HG02970 (cell line): ENCODE data around the gene GRK5.

Source experiments
- ATAC-seq: cut with Tn5 transposase; IDR thresholded peaks from one replicate; pipeline ENCODE4 v1.9.1; 2021; ENCODE audit warnings: mild to moderate bottlenecking, moderate library complexity, moderate number of reproducible peaks; ENCODE audit not compliant: unreplicated experiment, low FRiP score

GRK5 gene

DNA sequence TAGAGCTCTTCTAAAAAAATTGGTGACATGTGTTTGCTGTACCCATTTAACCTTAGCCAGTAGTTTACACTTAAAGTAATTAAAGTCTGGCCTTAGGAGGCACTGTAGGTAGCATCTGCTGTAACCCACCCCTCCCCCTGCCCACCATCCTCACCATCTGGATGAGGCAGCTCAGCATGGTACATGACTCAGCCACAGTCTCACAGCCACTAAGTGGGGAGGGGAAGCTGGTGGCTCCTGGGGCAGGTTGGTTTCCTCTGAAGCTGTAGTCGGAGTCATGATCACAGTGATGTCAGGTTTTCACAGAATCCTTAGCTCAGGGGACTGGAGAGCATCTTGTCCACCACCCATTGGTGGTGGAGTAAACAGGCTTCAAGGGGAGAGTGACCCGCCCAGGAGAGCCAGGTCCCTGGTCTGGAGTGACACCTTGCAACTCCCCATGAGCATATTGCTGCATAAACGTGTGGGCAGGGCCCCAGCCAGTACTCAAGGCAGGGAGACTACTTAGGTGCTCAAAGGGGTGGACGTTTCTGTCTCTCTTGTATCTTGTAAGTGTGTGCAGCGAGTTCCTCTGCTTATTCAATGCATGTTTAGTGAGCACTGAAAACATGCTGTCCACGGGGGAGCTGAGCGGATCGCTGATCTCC is 125.9 kb downstream of the GRK5 start:
- ATAC-seq = no peak

DNA sequence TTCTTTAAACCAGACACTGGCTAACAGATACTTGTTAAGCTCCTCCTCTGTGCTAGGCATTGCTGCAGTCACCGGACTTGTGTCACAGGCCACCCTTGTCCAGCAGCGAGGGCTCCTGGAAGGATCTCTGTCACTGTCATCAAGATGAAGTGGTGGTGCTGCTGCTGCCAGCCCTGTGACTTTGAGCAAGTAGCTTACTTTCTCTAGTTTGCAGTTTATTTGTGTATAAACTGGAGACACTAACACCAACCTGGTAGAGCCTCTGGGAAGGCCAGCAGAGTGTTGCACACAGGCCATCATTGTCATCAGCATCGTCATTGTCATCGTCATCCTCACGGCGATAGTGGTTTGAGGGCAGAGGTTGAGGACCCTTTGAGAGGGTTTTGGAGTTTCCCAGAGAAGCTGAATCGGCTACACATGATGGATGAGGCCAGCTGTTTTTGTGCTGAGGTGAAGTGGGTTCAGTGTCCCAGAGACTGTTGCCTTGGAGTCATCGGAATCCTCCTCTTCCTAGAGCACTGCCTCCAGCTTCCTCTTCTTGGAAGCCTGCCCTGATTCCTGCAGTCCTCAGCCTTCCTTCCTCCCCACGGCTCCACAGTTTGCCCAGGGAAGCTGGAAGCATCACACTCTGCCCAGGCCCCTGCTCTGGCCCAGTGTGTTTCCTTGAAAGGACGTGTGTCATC is 128.4 kb downstream of the GRK5 start:
- no peak for ATAC-seq

DNA sequence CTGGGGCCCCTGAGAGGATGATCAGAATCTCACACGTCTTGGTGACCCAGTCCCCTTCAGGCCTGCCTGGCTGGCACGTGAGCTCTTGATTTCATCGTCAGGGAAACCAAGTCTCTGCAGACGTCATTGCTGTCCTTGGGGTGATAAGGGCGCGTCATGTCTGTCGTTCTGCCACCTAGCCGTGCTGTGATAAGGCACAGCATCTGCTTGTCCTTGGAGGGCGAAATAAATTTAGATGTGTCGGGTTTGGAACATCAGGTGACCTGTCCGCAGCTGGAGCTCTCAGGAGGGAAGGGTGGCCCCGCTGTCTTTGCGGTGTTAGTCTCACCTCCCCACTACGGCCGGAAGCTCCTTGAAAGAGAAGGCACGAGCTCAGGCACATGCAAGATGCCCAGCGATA is 129.2 kb downstream of the GRK5 start:
- no peak for ATAC-seq

DNA sequence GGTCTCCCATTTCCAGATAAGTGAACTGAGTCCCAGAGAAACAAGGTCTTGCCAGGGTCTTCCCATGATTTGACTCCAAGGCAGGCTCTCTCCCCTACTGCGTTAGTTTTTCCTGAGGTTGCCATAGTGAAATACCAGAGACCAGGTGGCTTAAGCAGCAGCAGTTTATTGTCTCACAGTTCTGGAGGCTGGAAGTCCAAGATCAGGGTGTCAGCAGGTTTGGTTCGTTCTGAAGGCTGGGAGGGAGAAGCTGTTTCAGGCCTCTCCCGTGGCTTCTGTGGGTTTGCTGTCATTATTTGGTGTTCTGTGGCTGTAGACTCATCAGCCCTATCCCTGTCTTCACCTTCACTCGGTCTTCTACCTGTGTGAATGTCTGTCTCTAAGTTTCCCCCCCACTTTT is 129.9 kb downstream of the GRK5 start:
- no peak for ATAC-seq

DNA sequence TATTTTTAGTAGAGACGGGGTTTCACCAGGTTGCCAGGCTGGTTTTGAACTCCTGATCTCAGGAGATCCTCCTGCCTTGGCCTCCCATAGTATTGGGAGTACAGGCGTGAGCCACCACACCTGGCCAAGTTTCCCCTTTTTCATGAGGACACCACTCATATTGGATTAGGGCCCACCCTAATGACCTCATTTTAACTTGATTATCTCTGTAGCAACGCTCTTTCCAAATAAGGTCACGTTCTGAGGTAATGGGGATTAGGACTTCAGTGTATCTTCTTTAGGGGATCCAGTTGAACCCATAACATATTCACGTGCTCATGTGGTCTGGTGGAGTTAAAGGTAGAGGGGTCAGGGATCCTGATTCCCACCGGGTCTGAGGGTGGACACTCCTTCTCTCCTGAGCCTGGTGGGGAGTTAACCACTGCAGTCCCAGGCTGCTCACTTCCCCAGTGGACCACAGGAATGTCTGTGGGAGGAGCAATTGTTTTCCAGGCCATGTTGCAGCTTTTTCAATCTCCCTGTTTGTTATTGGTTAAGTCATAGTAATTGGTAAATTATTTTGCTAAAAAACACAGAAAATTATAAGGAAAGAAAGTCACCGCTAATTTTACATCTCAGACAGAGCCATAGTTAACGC is 130.5 kb downstream of the GRK5 start:
- no peak for ATAC-seq

DNA sequence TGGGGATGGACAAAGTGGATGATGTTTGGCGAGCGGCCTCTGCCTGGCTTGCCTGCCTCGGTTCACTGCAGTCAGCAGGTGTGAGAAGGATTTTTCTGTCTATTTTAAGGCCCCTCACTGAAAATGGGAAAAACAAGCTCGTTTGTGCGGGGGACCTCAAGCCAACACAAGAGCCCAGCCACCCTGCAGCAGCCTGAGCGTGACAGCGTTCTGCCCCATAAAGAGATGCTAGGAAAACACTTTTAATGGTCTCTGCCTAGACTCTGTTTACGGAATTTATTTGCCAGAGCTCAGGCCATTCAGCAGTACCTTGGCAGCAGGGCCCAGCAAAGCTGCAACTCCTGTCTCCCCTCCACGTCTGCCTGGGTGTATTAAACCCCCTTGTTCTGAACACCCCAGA is 131.7 kb downstream of the GRK5 start:
- ATAC-seq = no peak

DNA sequence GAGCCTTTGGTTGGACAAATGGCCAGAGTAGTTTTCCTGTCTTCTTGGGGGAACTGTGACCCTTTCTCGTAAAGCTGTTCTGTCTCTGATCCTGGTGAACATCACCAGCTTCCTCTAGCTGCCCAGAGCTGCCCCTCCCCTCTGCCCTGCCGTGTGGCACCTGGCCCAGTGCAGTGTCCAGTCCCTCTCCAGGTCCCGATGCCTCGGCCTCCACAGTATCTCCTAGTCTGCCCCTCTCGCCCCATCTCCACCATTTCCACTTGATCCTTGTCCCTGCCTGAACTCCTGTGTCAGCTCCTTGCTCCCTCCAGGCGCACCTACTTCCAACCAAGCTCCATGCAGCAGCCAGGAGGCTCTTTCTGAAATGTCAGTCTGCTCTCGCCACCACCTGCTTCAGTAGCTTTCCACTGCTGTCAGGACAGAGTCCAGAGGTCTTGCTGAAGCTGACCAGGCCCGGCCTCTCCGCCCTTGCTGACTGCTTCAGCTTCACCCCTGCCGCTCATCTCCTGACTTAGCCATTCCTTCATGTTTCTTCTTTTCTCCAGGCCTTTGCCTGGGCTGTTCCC is 133.6 kb downstream of the GRK5 start:
- no peak for ATAC-seq

DNA sequence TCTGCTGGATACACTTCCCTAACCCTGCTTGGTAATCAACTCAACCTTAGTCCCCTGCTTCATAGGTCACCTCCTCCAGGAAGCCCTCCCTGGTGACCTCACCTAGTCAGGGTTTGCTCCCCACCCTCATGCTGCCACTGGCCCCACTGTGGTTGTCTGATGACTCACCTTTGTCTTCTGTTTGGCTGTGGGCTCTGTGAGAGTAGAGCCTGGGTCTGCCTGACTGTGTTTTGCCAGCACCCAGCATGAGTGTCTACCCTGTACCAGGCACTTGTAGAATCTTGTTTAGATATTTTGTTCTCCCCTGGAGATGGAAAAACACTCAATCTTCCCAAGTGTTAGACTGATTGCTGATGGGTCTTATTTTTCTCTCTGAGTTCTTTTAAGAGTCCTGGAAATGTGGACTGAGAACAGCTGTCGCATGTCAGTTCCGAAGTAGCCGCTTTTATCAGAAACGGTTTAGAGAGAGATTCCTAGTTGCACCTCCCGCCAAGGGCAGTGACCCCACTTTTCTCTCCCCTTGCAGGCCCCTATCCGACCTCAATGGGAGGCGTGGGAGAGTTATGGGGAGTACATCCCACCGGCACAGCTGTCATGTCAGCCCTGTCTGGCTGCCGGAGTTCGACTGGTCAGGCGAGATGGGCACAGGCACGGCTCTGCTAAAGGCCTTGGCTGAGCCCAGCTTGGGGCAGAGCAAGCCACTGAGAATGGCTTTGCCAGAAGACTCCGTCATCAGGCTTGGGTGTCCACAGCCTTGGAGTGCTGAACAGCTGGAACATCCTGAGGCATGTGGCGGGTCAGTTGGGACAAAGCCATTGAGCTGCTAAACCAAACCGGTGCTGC is 134.3 kb downstream of the GRK5 start:
- ATAC-seq = no peak

DNA sequence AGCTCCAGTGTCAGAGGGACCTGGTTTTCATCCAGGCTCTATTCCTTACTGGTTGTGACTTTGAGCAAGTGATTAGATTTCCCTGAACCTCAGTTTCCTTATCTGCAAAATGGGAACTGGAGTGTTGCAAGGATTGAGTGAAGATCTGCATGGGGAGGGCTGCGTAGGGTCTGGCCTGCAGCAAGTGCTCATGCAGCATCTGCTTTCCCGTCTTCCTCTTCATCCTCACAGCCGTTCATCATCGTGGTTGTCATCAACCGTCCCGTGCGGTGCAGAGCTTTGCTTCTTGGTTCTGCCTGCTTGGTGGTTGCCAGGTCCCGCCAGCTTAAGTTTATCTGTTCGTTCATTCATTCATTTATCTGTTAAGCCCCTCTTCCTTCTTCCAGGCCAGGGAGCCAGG is 135.0 kb downstream of the GRK5 start:
- no peak for ATAC-seq

DNA sequence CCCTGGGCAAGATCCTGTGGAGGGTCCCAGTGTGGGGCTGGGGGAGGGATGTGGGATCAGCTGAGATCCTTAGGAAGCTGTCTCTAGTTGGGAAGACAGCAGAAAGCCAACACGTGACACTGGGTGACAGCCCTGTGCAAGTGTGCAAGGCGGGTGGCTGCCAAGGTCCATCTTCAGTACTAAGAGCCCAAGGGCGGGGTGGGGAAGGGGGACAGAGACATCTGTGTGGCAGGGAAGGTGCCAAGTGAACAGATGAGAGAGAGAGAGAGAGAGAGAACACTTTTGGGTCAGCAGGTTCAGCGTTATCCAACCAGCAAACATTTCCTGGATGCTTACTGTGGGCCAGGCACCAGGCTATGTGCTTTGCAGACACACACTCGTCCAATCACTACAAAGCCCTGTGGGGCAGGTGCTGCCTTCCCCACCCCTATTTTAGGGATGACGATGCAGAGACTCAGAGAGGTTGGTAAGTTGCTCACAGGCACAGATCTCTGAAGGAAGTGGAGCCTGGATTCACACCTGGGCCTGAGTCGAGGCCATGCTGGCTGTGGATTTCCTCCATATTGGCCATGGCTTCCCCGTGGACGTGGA is 135.7 kb downstream of the GRK5 start:
- no peak for ATAC-seq

DNA sequence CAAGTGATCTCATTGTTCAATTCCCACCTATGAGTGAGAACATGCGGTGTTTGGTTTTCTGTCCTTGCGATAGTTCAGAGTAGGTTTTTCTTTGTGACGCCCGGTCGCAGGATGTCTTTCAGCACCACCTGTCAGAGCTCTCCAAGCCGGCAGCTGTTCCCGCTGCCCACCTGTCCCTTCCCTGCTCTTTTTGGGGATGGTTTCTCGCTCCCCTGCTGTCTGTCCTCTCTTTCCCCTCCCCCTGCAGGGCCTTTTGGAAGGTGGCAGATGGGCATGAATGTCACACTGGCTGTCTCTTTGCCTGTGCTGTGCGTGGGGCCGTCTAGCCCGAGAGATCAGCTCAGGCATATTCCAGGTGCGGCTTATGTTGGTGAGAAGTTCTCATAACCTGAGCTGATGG is 137.0 kb downstream of the GRK5 start:
- no peak for ATAC-seq

DNA sequence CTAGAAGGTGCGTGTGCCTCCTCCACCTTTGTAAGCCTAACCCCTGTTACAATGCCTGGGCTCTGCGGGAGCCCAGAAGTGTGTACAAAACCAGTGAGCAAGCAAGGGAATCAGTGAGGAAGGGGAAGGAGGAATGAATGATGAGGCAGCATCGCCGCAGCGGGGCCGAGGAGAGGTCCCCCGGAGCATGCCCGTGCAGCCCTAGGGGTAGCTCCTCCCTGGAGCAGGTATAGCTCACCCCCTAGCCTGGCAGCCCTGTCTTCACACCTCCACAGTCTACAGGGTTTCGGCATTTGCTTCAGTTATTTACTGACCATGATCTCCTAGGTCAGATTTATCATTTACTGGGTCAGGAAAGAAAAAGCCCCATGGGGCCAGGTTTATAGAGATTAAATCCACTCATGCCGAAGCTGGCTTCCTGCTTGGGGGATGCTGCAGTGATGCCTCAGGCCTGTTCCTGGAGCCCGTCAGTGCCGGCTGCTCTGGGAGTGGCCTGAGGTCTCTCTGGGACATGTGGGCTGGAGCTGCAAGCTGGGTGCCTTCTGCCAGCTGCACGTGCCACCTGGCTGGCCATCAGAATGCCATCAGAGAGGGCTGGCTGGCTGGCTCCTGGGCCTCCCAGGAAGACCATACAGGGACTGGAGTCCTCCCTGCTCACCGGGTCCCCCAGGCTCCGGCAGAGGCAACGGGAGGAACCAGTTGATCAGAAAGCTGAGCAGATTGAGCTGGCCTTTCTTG is 138.9 kb downstream of the GRK5 start:
- ATAC-seq = no peak

DNA sequence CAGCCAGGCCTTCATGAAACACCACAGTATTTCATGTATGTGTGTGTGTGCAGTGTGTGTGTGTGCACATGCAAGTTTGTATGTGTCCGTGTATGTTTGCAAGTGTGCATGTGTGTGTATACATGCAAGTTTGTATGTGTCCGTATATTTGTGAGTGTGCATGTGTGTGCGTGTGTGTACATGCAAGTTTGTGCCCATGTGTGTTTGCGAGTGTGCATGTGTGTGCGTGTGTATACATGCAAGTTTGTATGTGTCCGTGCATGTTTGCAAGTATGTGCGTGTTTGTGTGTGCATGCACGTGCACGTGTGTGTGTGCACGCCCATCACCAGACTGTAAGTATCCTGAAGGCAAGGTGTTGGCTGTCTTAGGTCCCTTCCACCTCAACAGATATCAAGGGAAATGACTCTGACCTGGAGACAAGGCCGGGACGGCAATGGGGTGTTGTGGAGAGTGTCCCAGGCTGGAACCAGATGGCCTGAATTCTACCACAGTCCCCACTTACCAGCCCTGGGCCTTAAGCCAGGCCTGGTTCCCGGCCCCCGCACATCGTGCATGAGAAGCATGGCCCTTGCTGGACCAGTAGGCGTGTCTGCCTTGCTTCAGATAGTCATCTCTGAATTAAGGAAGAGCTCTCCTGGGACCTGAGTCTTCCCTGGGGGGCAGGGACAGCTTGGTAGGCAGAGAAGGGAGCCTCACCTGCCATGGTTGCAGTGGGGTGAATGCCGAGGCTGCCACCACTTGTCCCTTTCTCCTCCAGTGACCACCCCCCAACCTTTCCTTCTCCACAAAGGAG is 140.0 kb downstream of the GRK5 start:
- ATAC-seq = no peak

DNA sequence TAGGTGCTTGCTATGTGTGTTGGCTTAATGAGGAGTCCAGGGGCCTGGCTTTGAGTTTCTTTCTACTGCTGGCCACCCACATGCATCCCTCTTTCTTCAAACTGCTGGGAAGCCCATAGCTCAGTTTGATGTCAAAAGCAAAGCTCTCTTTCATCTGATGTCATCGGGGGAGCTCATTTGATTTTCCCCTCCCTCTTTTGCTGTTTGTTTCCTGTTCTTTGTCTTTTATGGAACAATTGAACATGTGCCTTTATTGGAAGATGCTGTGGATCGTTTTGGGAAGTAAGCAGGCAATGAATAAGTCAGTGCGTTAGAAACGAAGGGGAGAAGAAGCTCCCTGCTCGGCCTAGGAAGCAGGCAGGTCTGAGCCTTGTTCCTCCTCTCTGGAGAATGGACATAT is 140.7 kb downstream of the GRK5 start:
- ATAC-seq = no peak

DNA sequence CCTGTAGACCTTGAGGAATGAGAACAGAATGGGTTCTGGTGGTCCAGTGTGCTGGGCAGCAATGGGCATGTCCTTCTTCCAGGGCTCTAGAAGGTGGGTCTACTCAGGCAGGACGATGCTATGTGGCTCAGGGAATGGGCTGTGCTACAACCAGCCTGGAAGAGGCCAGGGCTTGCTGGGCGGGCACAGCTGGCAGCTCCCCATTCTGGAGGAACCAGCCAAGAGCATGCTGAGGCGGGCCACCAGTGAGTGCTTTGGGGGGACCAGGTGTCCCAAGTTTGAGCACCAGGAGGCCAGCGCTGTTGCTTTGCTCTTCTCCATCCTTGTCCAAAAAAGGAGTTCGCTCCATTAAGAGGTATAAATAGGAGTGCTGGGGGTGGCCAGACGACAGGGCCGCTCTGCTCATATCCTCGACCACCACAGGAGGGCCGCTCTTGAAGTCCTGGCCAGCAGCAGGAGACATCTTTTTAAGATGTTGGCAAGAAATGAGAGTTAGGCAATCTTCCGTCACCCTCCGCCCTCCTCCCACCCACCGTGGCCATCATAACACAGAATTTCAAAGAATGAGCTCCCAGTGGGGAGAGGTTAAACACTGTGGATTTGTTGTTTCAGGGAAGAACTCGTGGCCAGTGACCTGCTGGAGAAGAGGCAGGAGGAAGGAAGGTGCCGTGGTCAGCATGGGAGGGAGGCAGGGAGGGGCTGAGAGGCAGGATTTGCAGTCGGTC is 141.3 kb downstream of the GRK5 start:
- no peak for ATAC-seq

DNA sequence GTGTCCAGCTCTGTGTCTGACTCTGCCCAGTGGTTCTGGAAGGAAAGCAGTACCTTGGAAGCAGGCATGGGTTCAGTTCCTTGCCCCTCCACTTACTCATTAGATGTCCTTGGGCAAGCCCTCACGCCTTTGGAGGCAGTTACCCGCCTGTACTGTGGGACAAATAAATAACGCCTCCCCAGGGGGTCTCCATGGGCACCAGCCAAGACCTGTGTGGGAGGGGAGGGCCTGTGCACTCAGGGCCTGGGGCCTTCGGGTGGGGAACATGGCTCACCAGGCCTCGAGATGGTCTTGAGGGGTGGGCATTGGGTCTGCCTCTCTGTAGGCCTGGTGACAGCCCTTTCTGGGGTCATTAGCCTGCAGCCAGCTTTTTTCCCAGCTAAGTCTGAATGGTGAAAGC is 142.0 kb downstream of the GRK5 start:
- no peak for ATAC-seq

DNA sequence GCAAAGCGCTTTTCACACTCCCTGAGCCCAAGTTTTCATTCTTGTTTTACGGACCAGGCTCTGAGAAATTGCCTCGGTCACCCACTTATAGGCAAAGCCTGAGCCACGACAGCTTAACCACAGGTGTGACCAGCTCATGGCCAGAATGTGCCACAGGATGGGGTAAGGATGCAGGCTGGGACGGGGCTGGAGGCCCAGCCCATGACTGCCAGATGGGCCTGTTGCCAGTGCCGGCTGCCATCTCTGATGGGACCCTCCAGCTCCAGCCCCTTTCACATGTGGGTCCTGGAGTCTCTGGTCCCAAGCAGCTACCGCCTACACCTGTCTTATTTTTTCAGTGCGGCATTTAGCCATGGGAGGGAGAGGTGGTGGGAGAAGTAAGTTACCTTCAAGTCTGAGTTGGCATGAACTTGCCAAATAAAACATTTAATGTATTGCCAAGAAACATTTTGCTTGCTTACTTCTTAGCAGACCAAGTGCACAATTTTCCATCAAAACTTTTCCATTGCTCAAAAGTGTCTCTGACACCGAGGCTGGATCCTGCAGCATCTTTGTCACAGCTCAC is 142.6 kb downstream of the GRK5 start:
- no peak for ATAC-seq

DNA sequence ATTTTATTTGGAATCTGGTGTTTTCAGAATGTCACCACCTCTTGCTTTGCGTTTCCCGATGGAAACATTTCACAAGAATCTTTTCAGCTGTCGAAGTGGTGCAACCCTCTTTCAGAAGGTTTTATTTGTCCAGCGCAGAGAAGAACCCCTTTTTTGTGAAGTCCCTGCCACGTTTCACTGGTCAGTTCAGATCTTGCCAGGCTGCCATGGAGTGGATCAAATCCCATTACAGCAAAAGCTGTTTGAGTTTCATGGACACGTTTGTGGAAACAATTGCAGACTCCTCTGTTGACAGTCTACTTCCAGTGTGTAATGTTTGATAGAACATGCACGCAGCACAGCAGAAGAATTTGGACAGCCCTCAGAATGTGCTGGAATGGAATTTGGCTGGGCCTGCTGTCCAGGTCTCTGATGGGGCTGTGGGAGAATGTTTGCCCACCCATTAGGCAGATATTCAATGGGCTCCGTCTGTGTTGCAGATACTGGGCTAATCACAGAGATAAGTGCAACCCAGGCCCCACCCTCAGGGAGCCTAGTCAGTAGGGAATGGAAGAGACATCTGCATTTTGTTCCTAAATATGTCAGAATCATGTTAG is 143.2 kb downstream of the GRK5 start:
- ATAC-seq = no peak
